GM19328 (cell line): Measurements from ENCODE around the gene MIPOL1.

Experiments used
- ATAC-seq: cut with Tn5 transposase; IDR thresholded peaks from one replicate; pipeline ENCODE4 v1.9.1; 2021; ENCODE audit warnings: mild to moderate bottlenecking, moderate library complexity; ENCODE audit not compliant: unreplicated experiment

MIPOL1 gene

GRCh38 chr14:37594971-37595808, 397.5 kb downstream of the MIPOL1 start, which contains the start of the genes FOXA1 and TTC6:
TSS of gene FOXA1 (minus strand) at chr14:37595249. CDS start at chr14:37594972, 277 bp downstream.
TSS of gene TTC6 (plus strand) at chr14:37595629. CDS start at chr14:37622065, 26,436 bp downstream.
- ATAC-seq: no peak

- ATAC-seq: no peak
Measured at GRCh38 chr14:37595809-37596621, 398.3 kb downstream of the MIPOL1 start.

- ATAC-seq: no peak
Measured at GRCh38 chr14:37596790-37597472, 399.2 kb downstream of the MIPOL1 start.

- ATAC-seq: no peak
Measured at GRCh38 chr14:37597538-37597913, 399.8 kb downstream of the MIPOL1 start.

GRCh38 chr14:37597914-37598746, 400.4 kb downstream of the MIPOL1 start:
- ATAC-seq: no peak

GRCh38 chr14:37598747-37599506, 401.2 kb downstream of the MIPOL1 start:
- no peak for ATAC-seq

GRCh38 chr14:37599507-37600368, 402.0 kb downstream of the MIPOL1 start:
- no peak for ATAC-seq

- no peak for ATAC-seq
Measured at GRCh38 chr14:37600880-37601741, 403.4 kb downstream of the MIPOL1 start.

GRCh38 chr14:37601865-37602264, 404.1 kb downstream of the MIPOL1 start:
- ATAC-seq: no peak
